Endodermal cell (in vitro differentiated cells): ENCODE data around the gene PTPRT. TPM values are rescaled to one million over a fixed set of nuclear protein-coding genes. Genes with fewer than 3 reads are reported as not detected.

Experiments used
- DNase-seq: peaks from one replicate; pipeline ENCODE4 v3.0.0-alpha.2; 2017
- H3K27ac ChIP-seq: 2 replicates; pipeline ENCODE4 v1.5.1; 2013; ENCODE audit warnings: mild to moderate bottlenecking, low read depth, low read length, moderate library complexity
- H3K27me3 ChIP-seq: 2 replicates; pipeline ENCODE4 v1.6.1; 2013; ENCODE audit warnings: mild to moderate bottlenecking, low read length, moderate library complexity; ENCODE audit not compliant: insufficient read depth, control insufficient read depth, poor library complexity, severe bottlenecking
- H3K36me3 ChIP-seq: 2 replicates; pipeline ENCODE4 v1.7.0; 2013; ENCODE audit warnings: mild to moderate bottlenecking, low read length, moderate library complexity; ENCODE audit not compliant: control insufficient read depth, insufficient read depth
- H3K4me1 ChIP-seq: one replicate; pipeline ENCODE4 v1.7.0; 2013; ENCODE audit warnings: low read length; ENCODE audit not compliant: control insufficient read depth, insufficient read depth
- H3K4me3 ChIP-seq: 2 replicates; pipeline ENCODE4 v1.5.1; 2013; ENCODE audit warnings: mild to moderate bottlenecking, low read length, moderate library complexity
- H3K9ac ChIP-seq: 2 replicates; pipeline ENCODE4 v1.6.1; 2013; ENCODE audit warnings: mild to moderate bottlenecking, low read length, moderate library complexity; ENCODE audit not compliant: poor library complexity, severe bottlenecking; ENCODE audit errors: extremely low read depth
- H3K9me3 ChIP-seq: 2 replicates; pipeline ENCODE4 v1.6.1; 2013; ENCODE audit warnings: mild to moderate bottlenecking, low read length, moderate library complexity; ENCODE audit not compliant: control insufficient read depth
- H3K27ac Mint-ChIP-seq: 2 replicates; pipeline ENCODE4 v1.8.0; 2020; ENCODE audit warnings: mixed read lengths
- H3K27me3 Mint-ChIP-seq: 2 replicates; pipeline ENCODE4 v1.8.0; 2021; ENCODE audit warnings: mild to moderate bottlenecking, mixed read lengths; ENCODE audit not compliant: insufficient read depth
- H3K36me3 Mint-ChIP-seq: 2 replicates; pipeline ENCODE4 v1.8.0; 2020; ENCODE audit warnings: low read depth, mixed read lengths
- H3K4me1 Mint-ChIP-seq: 2 replicates; pipeline ENCODE4 v1.8.0; 2020; ENCODE audit warnings: mixed read lengths
- H3K4me3 Mint-ChIP-seq: 2 replicates; pipeline ENCODE4 v1.8.0; 2020; ENCODE audit warnings: mild to moderate bottlenecking, moderate library complexity, mixed read lengths
- H3K9me3 Mint-ChIP-seq: 2 replicates; pipeline ENCODE4 v1.8.0; 2020; ENCODE audit warnings: mild to moderate bottlenecking, mixed read lengths
- CTCF ChIP-seq: fragments of 200-600 bp; sonication (generic); conservative IDR thresholded peaks from 2 replicates; pipeline ENCODE4 v1.5.0; 2021; ENCODE audit warnings: antibody characterized with exemption, mild to moderate bottlenecking
- WGBS, 2 experiments: methylation state at CpG; one replicate each; pipeline versions ENCODE4 v1.1.5 to v1.1.7; 2013; ENCODE audit warnings: missing lambda C conversion rate in 2 of 2, mixed read lengths in 1 of 2; ENCODE audit not compliant: insufficient coverage in 1 of 2, insufficient read length in 1 of 2; 5-methylcytosine and 5-hydroxymethylcytosine counted together
- total RNA-seq, 2 donors: library from RNA; stranded (reverse); fragmentation: NEBNext Ultra II Directional in 1 of 2; extraction: Animal tissue kit (Norgen Biotek cat#: 25700) in 1 of 2; gene quantifications; 2 replicates in 1 of 2; 3 replicates in 1 of 2; pipeline ENCODE4 v1.2.1, GENCODE V29; 2021

PTPRT gene
- total RNA-seq, 2 donors from 2014 or later = 2.3 to 2.7 TPM

- 90 to 92% methylated on average over 2 to 6 of the region's 6 CpGs for WGBS, 2 experiments
These were observed 186.3 kb downstream of the PTPRT start for GRCh38 chr20:43003318-43003944.

GRCh38 chr20:42996141-42996540, 193.6 kb downstream of the PTPRT start:
- Histone ChIP-seq H3K27me3 (no peaks in the 10 kb centered on the region), H3K4me1 (no peaks in the 10 kb centered on the region), H3K9ac (no peak overlapping the region), H3K27ac (no peak overlapping the region), H3K36me3 (no peaks in the 10 kb centered on the region), H3K4me3 (no peak overlapping the region), H3K9me3 (no peaks in the 10 kb centered on the region)
- no peak for DNase-seq
- H3K27me3 Mint-ChIP-seq = peaks cover 2% of the 10 kb centered on the region
- no peaks in the 10 kb centered on the region for H3K9me3 Mint-ChIP-seq
- H3K27ac Mint-ChIP-seq = no peak overlapping the region
- 83 to 100% methylated on average over 1 to 2 of the region's 2 CpGs for WGBS, 2 experiments
- TF ChIP-seq CTCF = no peak
- no peaks in the 10 kb centered on the region for H3K36me3 Mint-ChIP-seq
- no peaks in the 10 kb centered on the region for H3K4me1 Mint-ChIP-seq
- H3K4me3 Mint-ChIP-seq = no peak overlapping the region

More at GRCh38 chr20:43003318-43003944, 186.3 kb downstream of the PTPRT start:
- Histone ChIP-seq H3K9me3 (no peaks in the 10 kb centered on the region), H3K27me3 (no peaks in the 10 kb centered on the region), H3K36me3 (no peaks in the 10 kb centered on the region), H3K27ac (no peak overlapping the region), H3K4me3 (no peak overlapping the region), H3K4me1 (peaks cover 6% of the 10 kb centered on the region), H3K9ac (no peak overlapping the region)
- H3K27me3 Mint-ChIP-seq = peaks cover 5% of the 10 kb centered on the region
- H3K36me3 Mint-ChIP-seq = no peaks in the 10 kb centered on the region
- no peak overlapping the region for H3K4me3 Mint-ChIP-seq
- peaks cover 2% of the 10 kb centered on the region for H3K9me3 Mint-ChIP-seq
- TF ChIP-seq CTCF = no peak
- DNase-seq = no peak
- H3K4me1 Mint-ChIP-seq = peaks cover 15% of the 10 kb centered on the region
- H3K27ac Mint-ChIP-seq = no peak overlapping the region

GRCh38 chr20:42988319-42988718, 201.4 kb downstream of the PTPRT start:
- peaks cover 2% of the 10 kb centered on the region for H3K4me1 ChIP-seq
- DNase-seq = no peak
- H3K36me3 ChIP-seq = no peaks in the 10 kb centered on the region
- 84 to 94% methylated on average over 3 to 5 of the region's 5 CpGs for WGBS, 2 experiments
- Mint-ChIP-seq H3K4me1 (peaks cover 8% of the 10 kb centered on the region), H3K27me3 (peaks cover 11% of the 10 kb centered on the region), H3K9me3 (no peaks in the 10 kb centered on the region), H3K36me3 (no peaks in the 10 kb centered on the region), H3K4me3 (no peak overlapping the region), H3K27ac (no peak overlapping the region)
- no peaks in the 10 kb centered on the region for H3K9me3 ChIP-seq
- no peaks in the 10 kb centered on the region for H3K27me3 ChIP-seq
- no peak overlapping the region for H3K9ac ChIP-seq
- no peak overlapping the region for H3K27ac ChIP-seq
- no peak overlapping the region for H3K4me3 ChIP-seq
- no peak for TF ChIP-seq CTCF
